SK-N-DZ (cell line): Measurements from ENCODE around the gene RNF2. TPM values are rescaled to one million over a fixed set of nuclear protein-coding genes. Genes with fewer than 3 reads are reported as not detected.
A peak's percentile ranks its signal among the peaks of the same experiment; 100 is the strongest.
"Not testable (repeated sequence)": the region's sequence is repeated elsewhere in the genome, so short reads cannot be mapped to it uniquely, and the experiment has no call there.

ENCODE experiments used
- DNase-seq: peaks from one replicate; pipeline ENCODE4 v3.0.0-alpha.2; 2015; ENCODE audit warnings: low spot score
- polyA plus RNA-seq, 2 experiments: library from polyadenylated mRNA; depleted of rRNA; stranded (reverse); fragments of >200 nt; gene quantifications; 2 replicates each; pipeline ENCODE4 v1.2.3, GENCODE V29; 2014

RNF2 gene
- polyA plus RNA-seq (2014; cell fraction: cytosol; rRNA removed): 25.0 and 26.3 TPM in 2 replicates
- 16.9 and 17.1 TPM in 2 replicates for polyA plus RNA-seq (2014; cell fraction: nucleus; rRNA removed)

- peak; percentile 81 for DNase-seq
Measured at GRCh38 chr1:185044981-185045813, at the start of gene RNF2. Gene RNF2 (plus strand): TSS chr1:185045558. CDS start chr1:185087554, 41,996 bp downstream.

DNA sequence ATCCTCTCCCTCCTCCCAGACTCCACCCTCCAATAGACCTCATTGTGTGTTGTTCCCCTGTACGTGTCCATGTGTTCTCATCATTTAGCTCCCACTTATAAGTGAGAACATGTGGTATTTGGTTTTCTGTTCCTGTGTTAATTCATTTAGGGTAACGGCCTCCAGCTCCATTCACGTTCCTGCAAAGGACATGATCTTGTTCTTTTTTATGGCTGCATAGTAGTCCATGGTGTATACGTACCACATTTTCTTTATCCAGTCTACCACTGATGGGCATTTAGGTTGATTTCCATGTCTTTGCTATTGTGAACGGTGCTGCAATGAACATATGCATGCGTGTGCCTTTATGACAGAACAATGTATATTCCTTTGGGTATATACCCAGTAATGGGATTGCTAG is 45.4 kb upstream of the RNF2 start:
- DNase-seq: not testable (repeated sequence)

- DNase-seq: not testable (repeated sequence)
Measured at GRCh38 chr1:185001312-185001880, 44.0 kb upstream of the RNF2 start.

- peak; percentile 83 for DNase-seq
Measured at GRCh38 chr1:185008838-185009237, 36.5 kb upstream of the RNF2 start.

GRCh38 chr1:185010361-185010760 is 35.0 kb upstream of the RNF2 start:
- DNase-seq: peak; percentile 94

DNA sequence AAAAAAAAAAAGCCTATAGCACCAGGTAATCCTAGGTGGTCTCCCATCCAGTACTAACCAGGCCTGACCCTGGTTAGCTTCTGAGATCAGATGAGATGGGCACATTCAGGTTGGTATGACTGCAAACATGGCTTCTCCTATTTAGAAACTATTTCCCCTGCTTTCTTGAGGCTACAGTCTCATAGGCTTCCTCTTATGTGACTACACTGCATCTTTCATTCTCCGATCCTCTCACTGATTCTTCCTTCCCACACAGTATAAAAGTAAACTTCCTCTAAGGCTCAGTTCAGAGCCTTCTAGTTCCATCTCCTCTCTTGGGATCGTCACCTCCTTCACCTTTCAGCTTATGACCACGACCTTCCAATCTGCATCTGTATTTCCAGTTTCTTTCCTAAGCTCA is 30.4 kb upstream of the RNF2 start:
- DNase-seq: peak; percentile 29

DNA sequence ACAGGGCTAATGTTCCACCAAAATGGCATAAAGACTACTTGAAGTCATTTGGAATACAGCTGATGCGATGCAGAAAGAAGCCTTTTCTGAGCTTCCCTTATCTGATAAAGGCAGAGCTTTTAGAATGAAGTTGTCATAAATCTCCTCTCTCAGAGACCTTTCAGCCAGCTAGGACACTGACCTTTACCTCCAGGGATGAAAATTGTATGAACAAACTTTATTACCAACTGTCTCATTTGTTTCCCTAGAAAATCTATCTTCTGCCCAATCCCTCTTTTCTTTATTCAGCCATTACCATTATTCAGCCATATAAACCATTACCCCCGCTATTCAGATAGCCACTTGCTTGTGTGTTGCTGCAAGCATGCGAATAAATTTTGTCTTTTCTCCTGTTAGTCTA is 29.7 kb upstream of the RNF2 start:
- DNase-seq: peak; percentile 91

DNA sequence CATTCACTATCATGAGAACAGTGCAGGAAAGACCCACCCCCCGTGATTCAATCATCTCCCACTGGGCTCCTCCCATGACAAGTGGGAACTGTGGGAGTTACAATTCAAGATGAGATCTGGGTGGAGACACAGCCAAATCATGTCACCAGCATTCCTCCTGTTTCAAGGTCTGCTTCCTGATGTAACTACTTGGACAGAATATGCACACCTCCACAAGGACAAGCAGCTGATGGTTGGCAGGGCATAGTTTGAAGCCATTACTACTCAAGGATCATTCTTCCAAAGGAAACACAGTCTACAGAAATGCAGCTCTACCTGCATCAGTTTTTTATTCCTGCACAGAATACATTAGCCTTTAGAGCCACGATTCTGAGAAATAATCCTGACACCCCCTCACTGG is 28.5 kb upstream of the RNF2 start:
- no peak for DNase-seq

DNA sequence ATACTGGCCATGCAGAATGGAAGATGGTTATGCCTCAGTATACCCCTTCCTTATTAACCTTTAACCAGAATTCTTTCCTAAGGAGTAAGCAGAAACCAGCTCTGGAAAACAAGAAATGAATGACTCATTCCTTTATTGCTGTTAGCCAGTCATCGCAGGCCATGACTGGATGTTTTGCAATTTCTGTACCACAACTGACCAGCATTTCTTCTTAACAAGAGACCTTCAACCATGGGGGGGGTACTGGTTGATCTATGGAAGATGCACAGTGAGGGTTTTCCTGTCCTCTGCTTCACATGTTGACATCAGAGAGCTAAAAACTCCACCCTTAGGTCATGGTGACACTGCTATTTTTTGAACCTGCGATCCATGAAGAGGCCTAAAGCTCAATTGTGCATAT is 28.0 kb upstream of the RNF2 start:
- DNase-seq: no peak

- DNase-seq: no peak
Measured at GRCh38 chr1:185017966-185018365, 27.4 kb upstream of the RNF2 start.

- no peak for DNase-seq
Measured at GRCh38 chr1:185027252-185027882, 18.0 kb upstream of the RNF2 start.

GRCh38 chr1:185033686-185034085 is 11.7 kb upstream of the RNF2 start:
- DNase-seq: no peak

GRCh38 chr1:185035258-185035657 is 10.1 kb upstream of the RNF2 start:
- no peak for DNase-seq

- no peak for DNase-seq
Measured at GRCh38 chr1:185038813-185039376, 6.5 kb upstream of the RNF2 start.

DNA sequence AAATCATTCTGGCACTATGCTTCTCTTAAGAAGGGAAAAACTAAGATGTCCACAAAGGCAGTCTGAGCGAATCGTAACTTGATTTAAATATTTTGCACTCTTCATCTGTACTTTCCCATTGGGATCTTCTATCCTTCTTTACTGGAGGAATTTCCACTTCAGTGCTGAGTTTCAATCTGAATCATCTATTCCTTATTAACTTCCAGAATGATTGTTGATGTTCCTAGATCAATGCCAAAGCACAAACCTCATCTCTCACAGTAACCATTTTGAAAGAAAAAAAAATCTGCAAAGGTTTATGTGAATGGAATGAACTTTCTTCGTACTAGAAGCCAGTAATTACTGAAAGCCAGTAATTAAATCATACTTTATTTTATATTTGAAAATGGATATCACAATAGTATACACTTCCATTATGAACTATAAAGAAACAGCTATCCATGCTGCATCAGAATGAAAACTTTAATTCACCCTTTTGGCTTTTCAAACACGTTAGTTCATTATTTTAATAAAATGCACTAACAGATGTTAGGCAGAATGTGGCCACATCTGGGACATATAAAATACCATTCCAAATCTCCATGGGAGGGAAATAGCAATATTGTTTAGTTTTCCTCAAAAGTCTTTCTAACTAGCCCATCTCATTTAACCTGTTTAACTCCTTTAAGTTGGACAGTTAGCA is 5.5 kb upstream of the RNF2 start:
- DNase-seq: no peak

DNA sequence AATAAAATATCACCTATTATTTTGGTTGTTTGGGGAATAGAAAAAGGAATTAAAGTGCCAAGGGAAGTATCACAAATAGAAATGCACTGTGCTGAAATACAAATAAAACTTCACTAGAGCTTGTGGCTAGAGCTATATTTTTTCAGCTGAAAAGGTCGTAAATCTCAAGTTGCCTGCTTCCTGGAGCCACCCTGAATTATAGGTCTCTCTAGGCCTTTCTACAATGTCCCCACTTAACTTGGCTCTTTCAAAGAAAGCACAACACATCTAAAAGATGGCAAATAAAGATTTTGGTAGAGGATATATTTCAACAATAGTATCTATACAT is 5.0 kb upstream of the RNF2 start:
- no peak for DNase-seq

- DNase-seq: no peak
Measured at GRCh38 chr1:185041742-185042141, 3.6 kb upstream of the RNF2 start.

GRCh38 chr1:185042737-185043136 is 2.6 kb upstream of the RNF2 start:
- DNase-seq: no peak

- DNase-seq: no peak
Measured at GRCh38 chr1:185044387-185044786, 971 bp upstream of the RNF2 start.

DNA sequence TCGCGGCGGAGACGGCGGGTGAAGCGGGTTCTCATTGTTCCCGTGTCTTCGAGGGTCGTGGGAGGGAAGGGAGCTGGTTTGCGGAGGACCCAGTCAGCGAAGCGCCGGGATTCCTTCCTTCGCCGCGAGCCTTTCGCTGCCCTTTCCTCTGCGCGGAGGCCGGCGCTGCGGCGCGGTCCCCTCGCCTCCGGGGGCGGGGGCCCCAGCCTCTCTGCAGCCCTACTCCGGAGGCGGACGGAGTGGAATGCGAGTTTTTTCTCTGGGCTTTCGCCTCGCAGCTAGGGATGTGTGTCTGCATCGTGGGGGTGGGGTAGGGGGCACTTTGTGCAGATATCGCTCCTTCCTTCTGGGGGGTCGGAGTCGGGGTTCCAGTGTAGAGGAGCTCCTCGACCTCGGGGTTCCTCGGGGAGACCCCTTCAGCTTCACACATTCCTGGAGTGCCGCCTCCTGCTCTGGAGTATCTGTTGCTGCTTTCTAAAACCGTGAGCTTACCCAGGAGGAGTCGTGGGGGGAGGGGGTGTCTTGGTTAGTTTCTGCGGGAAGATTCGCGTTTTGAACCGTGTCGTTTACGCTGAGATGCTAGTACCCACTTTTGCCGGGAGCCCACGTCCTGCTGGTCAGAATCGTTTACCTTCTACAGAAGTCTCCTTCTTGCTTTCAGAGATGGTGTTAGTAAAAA is 595 bp downstream of the RNF2 start:
- DNase-seq: peak; percentile 28

DNA sequence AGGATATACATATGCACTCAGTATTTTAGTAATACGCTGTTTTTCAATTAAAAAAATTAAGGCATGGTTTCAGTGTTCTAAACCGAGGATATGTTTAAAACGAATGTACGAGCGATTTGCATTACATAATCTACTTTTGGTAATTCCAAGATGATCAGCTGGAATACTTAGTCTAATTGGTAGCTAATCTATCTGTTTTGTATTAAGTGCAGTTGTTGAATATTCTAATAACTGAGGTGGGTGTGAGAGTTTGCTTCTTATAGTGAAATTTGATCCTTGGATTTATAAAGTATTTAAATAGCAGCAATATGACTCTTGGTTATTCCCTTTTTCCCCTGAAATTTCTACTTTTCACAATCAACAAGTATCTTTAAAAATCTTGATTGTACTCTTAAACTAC is 1.3 kb downstream of the RNF2 start:
- no peak for DNase-seq
